ENCODE measurements around the gene PPP1R14D. TPM values are rescaled to one million over a fixed set of nuclear protein-coding genes. Genes with fewer than 3 reads are reported as not detected.

Gene PPP1R14D
- total and polyA plus RNA-seq, 7 donors = not detected

GRCh38 chr15:40785164-40785563 lies 43.3 kb downstream of the PPP1R14D start:
- intact Hi-C loops (cut with DNase I) = loop anchor here (10.0 kb wide), 2 partner anchors 60 to 200 kb away; partner anchors contain the start of gene SPINT1 (in 2 of the 2)
- TF ChIP-seq, protein P1, sequence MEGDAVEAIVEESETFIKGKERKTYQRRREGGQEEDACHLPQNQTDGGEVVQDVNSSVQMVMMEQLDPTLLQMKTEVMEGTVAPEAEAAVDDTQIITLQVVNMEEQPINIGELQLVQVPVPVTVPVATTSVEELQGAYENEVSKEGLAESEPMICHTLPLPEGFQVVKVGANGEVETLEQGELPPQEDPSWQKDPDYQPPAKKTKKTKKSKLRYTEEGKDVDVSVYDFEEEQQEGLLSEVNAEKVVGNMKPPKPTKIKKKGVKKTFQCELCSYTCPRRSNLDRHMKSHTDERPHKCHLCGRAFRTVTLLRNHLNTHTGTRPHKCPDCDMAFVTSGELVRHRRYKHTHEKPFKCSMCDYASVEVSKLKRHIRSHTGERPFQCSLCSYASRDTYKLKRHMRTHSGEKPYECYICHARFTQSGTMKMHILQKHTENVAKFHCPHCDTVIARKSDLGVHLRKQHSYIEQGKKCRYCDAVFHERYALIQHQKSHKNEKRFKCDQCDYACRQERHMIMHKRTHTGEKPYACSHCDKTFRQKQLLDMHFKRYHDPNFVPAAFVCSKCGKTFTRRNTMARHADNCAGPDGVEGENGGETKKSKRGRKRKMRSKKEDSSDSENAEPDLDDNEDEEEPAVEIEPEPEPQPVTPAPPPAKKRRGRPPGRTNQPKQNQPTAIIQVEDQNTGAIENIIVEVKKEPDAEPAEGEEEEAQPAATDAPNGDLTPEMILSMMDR (IDR thresholded peaks at IDR 0.05) = no peak
- 65 to 78% (median 75%) methylated on average over 3 of the region's 3 CpGs for WGBS, 3 donors

DNA sequence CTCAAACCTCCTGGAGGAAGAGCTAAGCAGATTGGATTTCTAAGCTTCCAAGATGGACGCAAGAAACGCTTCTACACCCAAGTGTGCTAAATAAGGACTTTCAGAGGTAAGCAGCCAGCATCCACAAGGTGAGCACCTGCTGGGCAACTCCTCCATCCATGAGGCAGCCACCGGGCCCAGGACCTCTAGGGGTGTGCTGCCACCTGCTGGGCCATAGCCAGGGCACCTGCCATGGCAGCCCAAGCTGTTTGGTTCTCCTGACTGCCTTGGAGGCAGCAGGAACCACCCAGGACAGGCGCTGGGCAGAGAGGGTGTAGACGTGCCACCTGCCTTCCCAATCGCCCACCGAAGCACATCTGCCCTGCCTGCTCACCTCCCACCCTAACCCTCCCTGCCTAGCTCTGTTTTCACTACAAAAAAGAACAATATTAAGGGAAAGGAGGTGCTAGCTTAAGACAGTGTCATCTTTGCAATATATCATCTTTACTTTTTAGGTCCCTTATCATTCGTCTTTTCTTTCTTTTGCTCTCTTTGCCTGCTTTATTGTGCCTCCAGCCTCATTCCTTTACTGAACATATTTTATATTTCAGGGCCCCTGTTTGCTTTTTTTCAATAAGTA lies 45.8 kb downstream of the PPP1R14D start:
- TF ChIP-seq, protein P1 (IDR thresholded peaks at IDR 0.05) = peak; percentile 56
- Histone ChIP-seq H3K27ac (no peak overlapping the region), H3K36me3 (ENCODE audit: insufficient read depth in 1 of 2, low read depth in 1 of 2) (peaks cover 6 to 23% of the 10 kb centered on the region in 2 donors), H3K27me3 (ENCODE audit: insufficient read depth in 3 of 3, low read length in 2 of 3) (no peaks in the 10 kb centered on the region), H3K4me1 (peaks cover 10% of the 10 kb centered on the region), H3K9me3 (no peaks in the 10 kb centered on the region), H3K4me3 (no peak overlapping the region)
- WGBS, 3 donors = 64 to 69% (median 66%) methylated on average over 8 of the region's 8 CpGs
- DNase-seq = peak in 1 of 2 donors; percentile 70
- intact Hi-C loops (cut with DNase I) = loop anchor here (10.0 kb wide), 2 partner anchors 62 to 198 kb away; partner anchors contain the start of gene SPINT1 (in 2 of the 2)
- ATAC-seq = peak; percentile 66 to 79 (median 73)

More at GRCh38 chr15:40785164-40785563, 43.3 kb downstream of the PPP1R14D start:
- ATAC-seq (no peak), DNase-seq (no peak)
- H3K36me3 ChIP-seq (ENCODE audit: insufficient read depth in 1 of 2, low read depth in 1 of 2) = no peaks in the 10 kb centered on the region
- peaks cover 14% of the 10 kb centered on the region for H3K4me1 ChIP-seq
- H3K27me3 ChIP-seq (ENCODE audit: insufficient read depth in 3 of 3, low read length in 2 of 3) = no peaks in the 10 kb centered on the region
- no peak overlapping the region for H3K27ac ChIP-seq
- H3K4me3 ChIP-seq = no peak overlapping the region
- no peaks in the 10 kb centered on the region for H3K9me3 ChIP-seq

DNA sequence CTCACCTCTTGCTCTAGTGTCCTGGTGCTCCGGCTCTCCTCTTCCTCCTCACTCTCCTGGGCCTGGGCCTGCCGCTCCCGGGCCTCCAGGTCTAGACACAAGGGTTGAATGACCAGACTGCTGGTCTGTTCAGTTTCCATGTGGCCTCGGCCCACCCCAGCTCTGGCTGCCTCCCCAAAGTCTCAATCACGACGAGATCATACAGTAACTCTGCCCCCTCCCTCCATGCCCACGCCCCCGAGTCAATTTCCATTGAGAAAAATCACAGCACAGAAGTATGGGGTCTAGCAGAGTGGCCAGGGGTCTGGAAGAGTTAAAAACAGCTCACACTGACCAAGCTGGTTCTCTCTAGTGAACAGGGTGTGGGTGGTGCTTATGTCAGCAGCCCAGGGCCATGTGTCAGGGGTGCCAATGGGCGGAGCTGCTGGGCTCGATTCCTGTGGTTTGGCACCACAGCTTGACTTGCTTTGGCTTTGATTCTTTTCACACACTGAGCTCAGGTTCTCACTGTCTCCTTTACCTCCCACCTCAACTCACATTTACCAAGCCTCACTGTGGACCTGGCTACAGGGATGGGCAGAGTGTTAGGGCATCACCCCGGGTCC lies 51.9 kb downstream of the PPP1R14D start:
- Histone ChIP-seq H3K4me1 (peaks cover 8% of the 10 kb centered on the region), H3K4me3 (no peak overlapping the region), H3K36me3 (ENCODE audit: insufficient read depth in 1 of 2, low read depth in 1 of 2) (peaks cover 15 to 81% of the 10 kb centered on the region in 2 donors), H3K27me3 (ENCODE audit: insufficient read depth in 3 of 3, low read length in 2 of 3) (no peaks in the 10 kb centered on the region), H3K9me3 (no peaks in the 10 kb centered on the region), H3K27ac (peak overlapping the region; percentile 33)
- ATAC-seq (peak; percentile 89 to 97 (median 94)), DNase-seq (peak; percentile 52 to 73)
- TF ChIP-seq, protein P1 (IDR thresholded peaks at IDR 0.05) = no peak
- 48 to 69% (median 52%) methylated on average over 10 to 11 of the region's 11 CpGs for WGBS, 3 donors
- intact Hi-C loops (cut with DNase I) = loop anchor here in 1 of 2 donors (2.0 kb wide), 1 partner anchor 104 kb away; no protein-coding TSS in a partner anchor

DNA sequence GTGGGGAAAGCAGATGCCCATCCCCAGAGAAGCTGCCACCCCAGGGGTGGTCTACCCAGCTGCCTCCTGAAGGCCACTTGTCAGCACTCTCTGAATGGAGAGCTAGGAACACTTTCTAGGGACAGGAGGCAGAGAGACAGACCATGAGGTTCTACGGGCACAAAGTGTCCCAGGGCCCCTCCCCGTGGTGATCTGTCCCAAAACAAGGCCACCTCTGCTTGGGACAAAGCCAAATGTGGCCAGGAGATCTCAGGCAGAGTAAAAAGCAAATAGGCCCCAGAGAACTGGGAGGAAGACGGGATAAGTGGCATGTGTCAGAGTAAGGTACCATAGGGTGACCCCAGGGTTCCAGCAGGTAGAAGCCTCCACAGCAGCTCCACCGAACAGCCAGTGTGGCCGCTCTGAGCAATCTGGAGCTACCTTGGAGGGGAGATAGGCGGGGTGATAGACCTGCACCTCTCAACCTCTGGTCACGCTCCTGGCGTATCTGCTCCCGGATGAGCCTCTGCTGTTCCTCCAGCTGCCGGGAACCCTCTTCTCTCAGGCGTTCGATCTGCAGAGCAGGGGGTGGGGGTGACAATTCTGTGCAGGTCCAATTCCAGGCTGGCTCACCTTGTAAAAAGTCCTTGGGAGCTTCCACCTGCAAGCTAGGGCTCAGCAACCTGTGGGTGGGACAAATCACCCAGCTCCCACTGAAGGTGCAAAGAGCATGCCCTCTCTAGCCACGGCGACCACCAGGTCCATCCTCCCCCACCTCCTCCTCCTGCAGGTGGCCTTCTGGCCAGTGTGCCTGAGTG lies 52.6 kb downstream of the PPP1R14D start:
- intact Hi-C loops (cut with DNase I) = loop anchor here in 1 of 2 donors (2.0 kb wide), 1 partner anchor 103 kb away; no protein-coding TSS in a partner anchor
- DNase-seq (peak in 1 of 2 donors; percentile 31), ATAC-seq (no peak)
- Histone ChIP-seq H3K27ac (peak overlapping the region; percentile 33), H3K27me3 (ENCODE audit: insufficient read depth in 3 of 3, low read length in 2 of 3) (no peaks in the 10 kb centered on the region), H3K9me3 (no peaks in the 10 kb centered on the region), H3K4me1 (peaks cover 8% of the 10 kb centered on the region), H3K36me3 (ENCODE audit: insufficient read depth in 1 of 2, low read depth in 1 of 2) (peaks cover 15 to 86% of the 10 kb centered on the region in 2 donors), H3K4me3 (no peak overlapping the region)
- TF ChIP-seq, protein P1 (IDR thresholded peaks at IDR 0.05) = no peak
- 93 to 97% (median 96%) methylated on average over 14 of the region's 14 CpGs for WGBS, 3 donors

Data from psoas muscle (tissue), 8 donors.